ENCODE results near the gene PEX12. TPM values are rescaled to one million over a fixed set of nuclear protein-coding genes. Genes with fewer than 3 reads are reported as not detected.

PEX12 gene
- total RNA-seq, 1 experiment from 2014 or later = 5.2 TPM

DNA sequence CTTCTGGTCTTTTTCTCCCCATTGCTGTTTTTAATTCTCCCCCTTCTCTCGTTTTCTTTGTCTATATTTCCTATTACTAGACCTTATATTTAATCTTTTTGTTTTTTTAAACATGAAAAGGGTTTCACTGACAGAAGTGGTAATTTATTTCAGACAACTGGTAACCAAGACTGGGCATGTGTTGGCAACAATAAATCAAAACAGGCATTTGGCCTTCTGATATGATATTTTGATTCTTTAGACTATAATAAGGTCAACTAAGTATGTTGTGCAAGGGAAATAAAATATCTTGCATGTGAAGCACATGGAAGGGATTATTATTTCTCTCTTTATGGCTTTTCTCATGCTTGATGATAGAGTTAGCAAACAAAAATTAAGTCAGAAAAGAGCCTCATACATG lies 43.4 kb upstream of the PEX12 start:
- ATAC-seq (no peak), DNase-seq (ENCODE audit: low spot score) (no peak)
- TF ChIP-seq NFE2L1 (CRISPR knock-in tag; IDR thresholded peaks at IDR 0.05) = no peak
- TF ChIP-seq GTF2I (CRISPR knock-in tag; conservative IDR thresholded peaks at IDR 0.05) = no peak
- TF ChIP-seq, protein P1, sequence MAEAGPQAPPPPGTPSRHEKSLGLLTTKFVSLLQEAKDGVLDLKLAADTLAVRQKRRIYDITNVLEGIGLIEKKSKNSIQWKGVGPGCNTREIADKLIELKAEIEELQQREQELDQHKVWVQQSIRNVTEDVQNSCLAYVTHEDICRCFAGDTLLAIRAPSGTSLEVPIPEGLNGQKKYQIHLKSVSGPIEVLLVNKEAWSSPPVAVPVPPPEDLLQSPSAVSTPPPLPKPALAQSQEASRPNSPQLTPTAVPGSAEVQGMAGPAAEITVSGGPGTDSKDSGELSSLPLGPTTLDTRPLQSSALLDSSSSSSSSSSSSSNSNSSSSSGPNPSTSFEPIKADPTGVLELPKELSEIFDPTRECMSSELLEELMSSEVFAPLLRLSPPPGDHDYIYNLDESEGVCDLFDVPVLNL (CRISPR knock-in tag; IDR thresholded peaks at IDR 0.05; ENCODE audit: borderline replicate concordance, low read depth) = no peak
- TF ChIP-seq ZSCAN18 (CRISPR knock-in tag; IDR thresholded peaks at IDR 0.05) = no peak
- TF ChIP-seq MXD4 (CRISPR knock-in tag; IDR thresholded peaks at IDR 0.05; ENCODE audit: borderline replicate concordance) = no peak
- no peak for TF ChIP-seq STAT6 (CRISPR knock-in tag; conservative IDR thresholded peaks at IDR 0.05; ENCODE audit: low read depth)
- TF ChIP-seq ZNF219 (CRISPR knock-in tag; IDR thresholded peaks at IDR 0.05; ENCODE audit: borderline replicate concordance) = no peak
- TF ChIP-seq NR1H2 (CRISPR knock-in tag; IDR thresholded peaks at IDR 0.05) = no peak
- no peak for TF ChIP-seq IRF2 (CRISPR knock-in tag; IDR thresholded peaks at IDR 0.05; ENCODE audit: borderline replicate concordance, low read depth)
- TF ChIP-seq, protein P2, sequence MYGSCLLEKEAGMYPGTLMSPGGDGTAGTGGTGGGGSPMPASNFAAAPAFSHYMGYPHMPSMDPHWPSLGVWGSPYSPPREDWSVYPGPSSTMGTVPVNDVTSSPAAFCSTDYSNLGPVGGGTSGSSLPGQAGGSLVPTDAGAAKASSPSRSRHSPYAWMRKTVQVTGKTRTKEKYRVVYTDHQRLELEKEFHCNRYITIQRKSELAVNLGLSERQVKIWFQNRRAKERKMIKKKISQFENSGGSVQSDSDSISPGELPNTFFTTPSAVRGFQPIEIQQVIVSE (CRISPR knock-in tag; IDR thresholded peaks at IDR 0.05; ENCODE audit: borderline replicate concordance) = no peak
- TF ChIP-seq IRF1 (CRISPR knock-in tag; IDR thresholded peaks at IDR 0.05) = no peak
- TF ChIP-seq ZNF121 (CRISPR knock-in tag; IDR thresholded peaks at IDR 0.05) = no peak
- TF ChIP-seq ELF4 (CRISPR knock-in tag; IDR thresholded peaks at IDR 0.05; ENCODE audit: low read depth) = no peak
- TF ChIP-seq TCF7 (CRISPR knock-in tag; IDR thresholded peaks at IDR 0.05; ENCODE audit: low read depth) = no peak
- no peak for TF ChIP-seq FOXP4 (CRISPR knock-in tag; IDR thresholded peaks at IDR 0.05)
- TF ChIP-seq ETV6 (CRISPR knock-in tag; IDR thresholded peaks at IDR 0.05) = no peak
- no peak for TF ChIP-seq ZNF512 (CRISPR knock-in tag; IDR thresholded peaks at IDR 0.05; ENCODE audit: borderline replicate concordance)
- TF ChIP-seq TEAD4 (CRISPR knock-in tag; IDR thresholded peaks at IDR 0.05) = no peak
- peaks cover 21% of the 10 kb centered on the region for H3K36me3 Mint-ChIP-seq
- H3K4me1 Mint-ChIP-seq = no peaks in the 10 kb centered on the region
- ChIA-PET POLR2A (no interaction called here), CTCF (interaction anchor here (1.1 kb wide), 1 partner anchor 25 kb away, joined by 7 read pairs; no protein-coding TSS in a partner anchor)
- H3K27ac Mint-ChIP-seq = no peak overlapping the region
- H3K9me3 Mint-ChIP-seq = no peaks in the 10 kb centered on the region
- no peaks in the 10 kb centered on the region for H3K27me3 Mint-ChIP-seq (ENCODE audit: low read depth)
- H3K4me3 Mint-ChIP-seq = no peak overlapping the region
